Lung (tissue), 12 donors: ENCODE results near the gene RERG. TPM values are rescaled to one million over a fixed set of nuclear protein-coding genes. Genes with fewer than 3 reads are reported as not detected.

Experiments used
- ATAC-seq: fragments of 200-7000 bp; cut with Tn5 transposase; one replicate; pipeline ENCODE4 v1.9.1; 2020; ENCODE audit warnings: moderate number of reproducible peaks; ENCODE audit not compliant: insufficient read depth, low FRiP score
- DNase-seq, 3 donors: peaks; one replicate each; pipeline ENCODE4 v3.0.0-alpha.2; 2013 to 2017
- H3K27ac ChIP-seq, 2 donors: one replicate each; pipeline ENCODE4 v1.5.1; 2013; ENCODE audit warnings: mild to moderate bottlenecking in 2 of 2, moderate library complexity in 2 of 2, control low read depth in 1 of 2, inconsistent platforms in 1 of 2, low read depth in 1 of 2, low read length in 1 of 2
- H3K27me3 ChIP-seq, 3 donors: one replicate each; pipeline ENCODE4 v1.5.1; 2013; ENCODE audit warnings: low read length in 2 of 3; ENCODE audit not compliant: control insufficient read depth in 3 of 3, insufficient read depth in 3 of 3
- H3K36me3 ChIP-seq, 4 donors: one replicate each; pipeline ENCODE4 v1.5.1; 2013; ENCODE audit warnings: low read length in 4 of 4, mild to moderate bottlenecking in 1 of 4, moderate library complexity in 1 of 4; ENCODE audit not compliant: control insufficient read depth in 4 of 4, insufficient read depth in 4 of 4
- H3K4me1 ChIP-seq, 5 donors: one replicate each; pipeline ENCODE4 v1.5.1; 2013; ENCODE audit warnings: low read length in 5 of 5, mild to moderate bottlenecking in 2 of 5, moderate library complexity in 1 of 5; ENCODE audit not compliant: control insufficient read depth in 5 of 5, insufficient read depth in 5 of 5
- H3K4me3 ChIP-seq: one replicate; pipeline ENCODE4 v1.5.1; 2013; ENCODE audit warnings: mild to moderate bottlenecking, control low read depth, moderate library complexity
- H3K9ac ChIP-seq, 2 donors: one replicate each; pipeline ENCODE4 v1.5.1; 2013; ENCODE audit warnings: low read length in 2 of 2, control low read depth in 1 of 2; ENCODE audit not compliant: insufficient read depth in 1 of 2
- H3K9me3 ChIP-seq, 4 donors: one replicate each; pipeline ENCODE4 v1.5.1; 2013; ENCODE audit warnings: low read length in 3 of 4, mild to moderate bottlenecking in 1 of 4, moderate library complexity in 1 of 4; ENCODE audit not compliant: control insufficient read depth in 4 of 4, insufficient read depth in 3 of 4
- CTCF ChIP-seq: IDR thresholded peaks from 2 replicates; pipeline ENCODE4 v1.5.1; 2012; ENCODE audit warnings: mild to moderate bottlenecking; ENCODE audit errors: control extremely low read depth, extremely low read depth
- WGBS, 2 donors: extraction: QIAGEN DNeasy Blood & Tissue Kit; methylation state at CpG; one replicate each; pipeline ENCODE4 v1.1.7; 2013; 5-methylcytosine and 5-hydroxymethylcytosine counted together
- polyA plus RNA-seq, 2 donors: library from polyadenylated mRNA; stranded (reverse); fragments of 200-250 nt; gene quantifications; one replicate each; pipeline ENCODE4 v1.2.1, GENCODE V29; 2013
- total RNA-seq, 2 donors: library from RNA; depleted of rRNA in 1 of 2; stranded (reverse); fragments of >200 nt in 1 of 2; gene quantifications; one replicate each; pipeline ENCODE4 v1.2.1, GENCODE V29; 2014 to 2021
- donor health status: control.
- donor health status: control.
- donor health status: Bipolar disorder and iron deficiency.
- donor health status: healthy.
- donor health status: DM: yes; HTN: yes; CAD: no.

RERG gene
- total and polyA plus RNA-seq, 4 donors: 3.3 to 20.1 (median 8.5) TPM

DNA sequence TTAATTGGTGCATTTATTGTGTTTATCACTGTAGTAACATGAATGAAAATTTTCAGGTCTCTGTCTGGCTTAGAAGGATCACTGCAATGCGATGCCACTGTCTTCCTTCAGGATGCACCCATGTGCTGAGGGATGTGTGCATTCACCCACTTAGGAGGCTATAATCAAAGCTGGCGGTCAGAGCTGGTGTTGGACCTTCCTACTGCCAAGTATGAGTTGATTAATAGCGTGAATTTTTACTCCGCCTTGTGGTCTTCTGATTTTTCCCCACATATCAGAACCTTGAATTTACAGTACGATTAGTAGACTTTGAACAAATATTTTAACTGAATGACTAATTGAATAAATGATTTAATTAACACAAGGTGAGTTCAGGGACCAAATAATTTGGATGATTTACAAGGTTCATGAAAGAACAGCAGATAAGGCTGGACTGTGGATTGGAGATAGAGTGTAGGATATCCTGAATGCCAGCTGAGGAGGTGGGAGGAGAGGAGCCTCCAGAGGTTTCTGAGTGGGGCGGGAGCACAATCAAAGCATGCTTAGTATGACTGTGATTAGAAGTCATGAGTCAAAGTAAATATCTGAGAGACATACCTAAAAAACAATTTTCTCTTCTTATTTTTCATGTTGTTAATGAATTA, 50.1 kb downstream of the RERG start:
- Histone ChIP-seq H3K27me3 (no peaks in the 10 kb centered on the region), H3K36me3 (no peaks in the 10 kb centered on the region), H3K27ac (no peak overlapping the region), H3K4me3 (no peak overlapping the region), H3K4me1 (peaks cover 0 to 5% (median 0%) of the 10 kb centered on the region in 5 donors), H3K9me3 (no peaks in the 10 kb centered on the region), H3K9ac (no peak overlapping the region)
- ATAC-seq (no peak), DNase-seq (no peak)
- WGBS, 2 donors: 78 to 88% methylated on average over 6 of the region's 6 CpGs
- no peak for TF ChIP-seq CTCF

DNA sequence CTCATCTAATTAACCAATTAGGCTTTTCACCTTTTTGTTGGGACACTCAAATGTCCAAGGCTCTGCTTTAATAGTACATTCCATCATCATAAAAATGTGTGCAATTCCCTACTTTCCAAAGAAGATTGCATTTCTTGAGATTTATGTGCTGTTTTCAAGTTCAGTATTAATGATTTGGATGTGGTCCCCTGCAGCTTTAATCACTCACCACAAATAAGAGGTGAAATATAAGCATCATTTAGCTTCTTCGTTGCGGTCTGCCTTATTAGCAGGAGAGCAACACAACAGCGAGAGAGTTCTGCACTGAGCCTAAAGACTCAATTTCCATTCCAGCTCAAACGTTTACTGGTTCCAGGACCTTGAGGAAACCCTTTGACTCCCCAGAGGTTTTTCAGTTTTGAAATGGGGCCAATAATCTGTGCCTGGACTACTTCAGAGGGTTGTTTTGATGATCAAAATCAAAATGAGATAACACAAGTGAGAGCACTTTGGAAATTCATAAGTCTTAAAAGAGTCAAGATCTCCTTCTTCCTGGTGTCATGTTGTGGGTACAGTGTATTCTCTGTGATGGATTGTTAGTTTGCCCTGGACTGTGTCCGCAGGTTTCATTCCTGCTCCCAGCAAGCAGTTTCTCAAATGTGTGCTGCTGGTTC, 53.1 kb downstream of the RERG start:
- TF ChIP-seq CTCF: no peak
- WGBS, 2 donors: 72 to 88% methylated on average over 5 of the region's 5 CpGs
- peak overlapping the region in 1 of 2 donors; percentile 52 for H3K27ac ChIP-seq

DNA sequence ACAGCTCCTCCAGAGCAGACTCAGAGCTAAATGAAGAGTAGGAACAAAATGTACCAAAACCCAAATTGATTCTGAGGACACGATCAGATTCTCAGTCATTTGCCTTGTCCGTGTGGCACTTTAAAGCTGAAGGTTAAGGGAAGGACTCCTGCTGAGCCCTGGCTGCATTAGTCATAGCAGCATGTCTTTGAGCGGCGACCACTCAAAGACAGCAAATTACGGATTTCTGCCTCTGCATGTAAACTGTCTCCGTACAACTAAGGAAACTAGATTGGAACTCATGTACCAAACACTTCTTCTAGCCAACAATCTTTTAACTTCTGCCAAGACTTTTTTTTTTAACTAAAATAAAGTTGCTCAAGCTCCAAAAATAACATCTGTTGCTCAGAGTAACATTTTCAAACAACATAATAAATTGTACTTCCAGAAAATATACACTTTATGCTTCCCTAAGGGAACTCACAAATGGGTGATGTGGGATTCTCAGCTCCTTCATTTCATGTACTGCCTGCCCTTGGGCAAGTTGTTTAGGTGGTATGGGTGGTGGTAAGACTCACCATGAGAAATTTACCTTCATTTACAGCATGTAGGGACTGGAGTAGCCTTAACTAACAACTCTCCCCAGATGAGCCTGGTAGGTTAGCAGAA, 56.1 kb downstream of the RERG start:
- WGBS, 2 donors: 64 to 74% methylated on average over 6 of the region's 6 CpGs

More for the DNA sequence above, 53.1 kb downstream of the RERG start:
- no peak for ATAC-seq
- Histone ChIP-seq H3K9me3 (no peaks in the 10 kb centered on the region), H3K4me1 (peaks cover 0 to 24% (median 15%) of the 10 kb centered on the region in 5 donors), H3K9ac (no peak overlapping the region), H3K27me3 (no peaks in the 10 kb centered on the region), H3K36me3 (no peaks in the 10 kb centered on the region), H3K4me3 (no peak overlapping the region)
- no peak for DNase-seq

More for the DNA sequence above, 56.1 kb downstream of the RERG start:
- H3K4me3 ChIP-seq: no peak overlapping the region
- ATAC-seq: no peak
- H3K36me3 ChIP-seq: no peaks in the 10 kb centered on the region
- no peaks in the 10 kb centered on the region for H3K27me3 ChIP-seq
- H3K4me1 ChIP-seq: peaks cover 0 to 24% (median 15%) of the 10 kb centered on the region in 5 donors
- DNase-seq: peak; percentile 77 to 95 (median 95)
- no peaks in the 10 kb centered on the region for H3K9me3 ChIP-seq
- TF ChIP-seq CTCF: no peak
- H3K27ac ChIP-seq: peak overlapping the region; percentile 33 to 83
- H3K9ac ChIP-seq: peak overlapping the region in 1 of 2 donors; percentile 14
